ENCODE results near the gene SHH.

DNA sequence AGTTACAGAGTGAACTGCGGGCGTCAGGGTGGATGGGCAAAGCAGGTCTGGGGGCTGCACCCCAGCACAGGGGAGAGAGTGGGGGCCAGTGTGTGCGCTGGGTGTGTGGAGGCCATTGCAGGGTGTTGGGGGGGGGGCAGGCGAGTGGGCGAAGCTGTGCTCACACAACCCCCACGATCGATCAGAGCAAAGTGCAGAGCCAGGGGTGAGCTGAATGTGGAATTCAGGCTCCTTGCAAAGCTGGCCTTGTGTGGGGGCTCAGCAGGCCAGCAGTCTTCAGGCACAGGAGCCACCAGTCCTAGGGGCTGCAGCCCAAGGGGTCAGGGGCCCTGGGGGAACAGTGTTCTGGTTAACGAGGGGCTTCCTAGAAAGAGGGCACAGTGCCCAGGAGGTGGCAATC, 862 bp upstream of the SHH start:
- TF ChIP-seq, protein P1, sequence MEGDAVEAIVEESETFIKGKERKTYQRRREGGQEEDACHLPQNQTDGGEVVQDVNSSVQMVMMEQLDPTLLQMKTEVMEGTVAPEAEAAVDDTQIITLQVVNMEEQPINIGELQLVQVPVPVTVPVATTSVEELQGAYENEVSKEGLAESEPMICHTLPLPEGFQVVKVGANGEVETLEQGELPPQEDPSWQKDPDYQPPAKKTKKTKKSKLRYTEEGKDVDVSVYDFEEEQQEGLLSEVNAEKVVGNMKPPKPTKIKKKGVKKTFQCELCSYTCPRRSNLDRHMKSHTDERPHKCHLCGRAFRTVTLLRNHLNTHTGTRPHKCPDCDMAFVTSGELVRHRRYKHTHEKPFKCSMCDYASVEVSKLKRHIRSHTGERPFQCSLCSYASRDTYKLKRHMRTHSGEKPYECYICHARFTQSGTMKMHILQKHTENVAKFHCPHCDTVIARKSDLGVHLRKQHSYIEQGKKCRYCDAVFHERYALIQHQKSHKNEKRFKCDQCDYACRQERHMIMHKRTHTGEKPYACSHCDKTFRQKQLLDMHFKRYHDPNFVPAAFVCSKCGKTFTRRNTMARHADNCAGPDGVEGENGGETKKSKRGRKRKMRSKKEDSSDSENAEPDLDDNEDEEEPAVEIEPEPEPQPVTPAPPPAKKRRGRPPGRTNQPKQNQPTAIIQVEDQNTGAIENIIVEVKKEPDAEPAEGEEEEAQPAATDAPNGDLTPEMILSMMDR (CRISPR knock-in tag; IDR thresholded peaks at IDR 0.05), result no peak; the same call in 1 of the 2 replicates
- TF ChIP-seq PHB2 (IDR thresholded peaks at IDR 0.05; ENCODE audit: partially characterized antibody), result no peak
- TF ChIP-seq, protein P2, sequence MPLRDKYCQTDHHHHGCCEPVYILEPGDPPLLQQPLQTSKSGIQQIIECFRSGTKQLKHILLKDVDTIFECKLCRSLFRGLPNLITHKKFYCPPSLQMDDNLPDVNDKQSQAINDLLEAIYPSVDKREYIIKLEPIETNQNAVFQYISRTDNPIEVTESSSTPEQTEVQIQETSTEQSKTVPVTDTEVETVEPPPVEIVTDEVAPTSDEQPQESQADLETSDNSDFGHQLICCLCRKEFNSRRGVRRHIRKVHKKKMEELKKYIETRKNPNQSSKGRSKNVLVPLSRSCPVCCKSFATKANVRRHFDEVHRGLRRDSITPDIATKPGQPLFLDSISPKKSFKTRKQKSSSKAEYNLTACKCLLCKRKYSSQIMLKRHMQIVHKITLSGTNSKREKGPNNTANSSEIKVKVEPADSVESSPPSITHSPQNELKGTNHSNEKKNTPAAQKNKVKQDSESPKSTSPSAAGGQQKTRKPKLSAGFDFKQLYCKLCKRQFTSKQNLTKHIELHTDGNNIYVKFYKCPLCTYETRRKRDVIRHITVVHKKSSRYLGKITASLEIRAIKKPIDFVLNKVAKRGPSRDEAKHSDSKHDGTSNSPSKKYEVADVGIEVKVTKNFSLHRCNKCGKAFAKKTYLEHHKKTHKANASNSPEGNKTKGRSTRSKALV (CRISPR knock-in tag; IDR thresholded peaks at IDR 0.05), result no peak
- TF ChIP-seq HNRNPK (IDR thresholded peaks at IDR 0.05; ENCODE audit: low read depth, low read length, poor library complexity, severe bottlenecking), result no peak
- no peak for TF ChIP-seq ZNF432 (CRISPR knock-in tag; IDR thresholded peaks at IDR 0.05; ENCODE audit: borderline replicate concordance)
- TF ChIP-seq ZNF232 (CRISPR knock-in tag; IDR thresholded peaks at IDR 0.05; ENCODE audit: borderline replicate concordance), result no peak
- TF ChIP-seq MYC (CRISPR knock-in tag; IDR thresholded peaks at IDR 0.05; ENCODE audit: borderline replicate concordance), result peak; percentile 45; the same call in 1 of the 2 replicates

Data from HepG2 (cell line).